ENCODE data around the gene MAP3K6. TPM values are rescaled to one million over a fixed set of nuclear protein-coding genes. Genes with fewer than 3 reads are reported as not detected.

MAP3K6 gene
- total and polyA plus RNA-seq, 2 donors (not counting 3 experiments of a cell fraction or from before 2014, with no cell fraction given), result 9.9 to 12.4 TPM

DNA sequence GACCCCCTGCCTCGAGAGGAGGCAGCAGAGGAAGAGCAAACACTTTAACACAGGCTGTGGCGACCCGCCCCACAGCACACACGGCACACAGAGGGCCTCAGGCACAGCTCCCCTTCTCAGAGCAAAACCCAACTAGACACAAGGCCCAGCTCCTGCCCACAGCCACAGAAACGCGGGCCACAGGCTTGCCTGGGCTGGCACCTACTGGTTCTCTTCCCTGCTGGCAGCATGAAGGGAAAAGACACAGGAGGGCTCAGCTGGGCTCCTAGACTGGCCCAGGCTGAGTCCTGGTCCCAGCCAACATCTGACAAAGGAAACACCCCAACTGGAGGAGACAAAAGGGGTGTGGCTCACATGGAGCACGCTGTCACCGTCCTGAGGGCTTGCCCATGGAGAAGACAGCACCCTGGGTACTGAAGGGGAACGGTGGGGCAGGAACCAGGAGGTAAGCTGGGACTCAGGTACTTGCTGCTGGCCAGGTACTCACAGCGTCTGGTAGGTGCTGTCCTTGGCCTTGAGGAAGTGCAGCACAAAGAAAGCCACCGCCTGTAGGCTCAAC is 12.9 kb upstream of the MAP3K6 start:
- Histone ChIP-seq H4K20me1 (replicated peaks; ENCODE audit: control insufficient read depth, extremely low read depth, insufficient read depth, low read length) (no peaks in the 10 kb centered on the region), H2AFZ (ENCODE audit: low read depth, low read length) (no peak overlapping the region)

DNA sequence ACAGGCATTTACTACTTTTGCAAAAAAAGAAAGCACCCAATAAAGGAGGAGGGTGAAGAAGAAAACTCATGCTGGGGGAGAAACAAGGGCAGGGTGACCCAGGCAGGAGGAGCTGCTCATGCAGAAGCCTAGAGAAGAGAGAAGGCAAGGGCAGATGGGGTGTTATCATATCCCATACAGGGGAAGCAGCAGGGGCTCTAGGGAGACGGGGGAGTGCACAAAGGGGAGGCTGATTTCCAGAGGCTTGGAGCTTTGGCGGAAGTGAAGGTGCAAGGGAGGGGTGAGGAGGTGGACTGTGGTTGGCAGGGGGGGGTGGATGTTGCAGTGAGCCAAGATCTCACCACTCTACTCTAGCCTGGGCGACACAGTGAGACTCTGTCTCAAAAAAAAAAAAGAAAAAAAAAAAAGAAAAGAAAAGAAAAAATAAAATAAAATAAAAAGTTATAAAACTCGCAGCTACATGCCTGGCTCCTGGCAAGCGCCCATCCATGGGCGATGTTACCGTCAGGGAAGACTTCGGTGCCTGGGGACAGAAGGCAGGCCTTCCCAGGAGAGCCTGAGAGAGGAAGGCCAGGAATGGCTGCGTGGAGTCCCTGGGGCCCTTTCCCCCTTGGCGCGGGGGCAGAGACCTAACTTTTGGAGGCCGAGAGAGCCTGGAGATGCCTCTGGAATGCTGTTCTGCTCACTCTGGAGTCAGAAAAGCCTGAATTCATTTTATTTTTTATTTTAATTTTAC is 11.2 kb upstream of the MAP3K6 start:
- FAIRE-seq, result no peak
- ChIA-PET CTCF (interaction anchor here (0.7 to 1.6 kb wide), 4 partner anchors 9 to 17 kb away, joined by 3 to 7 read pairs (median 3); partner anchors contain the start of gene MAP3K6), POLR2A (interaction anchor here (0.6 kb wide), 2 partner anchors 64 to 328 kb away, joined by 3 to 6 read pairs; no protein-coding TSS in a partner anchor)
- no peaks in the 10 kb centered on the region for H3K9me1 ChIP-seq (replicated peaks; ENCODE audit: control insufficient read depth, extremely low read depth, insufficient read depth, low read length)
- BruUV-seq (replicated peaks), result no TSS peak
- DNase-seq (ENCODE audit: low read depth, low spot score), result no peak
- no peaks in the 10 kb centered on the region for H4K20me1 ChIP-seq (replicated peaks; ENCODE audit: control insufficient read depth, extremely low read depth, insufficient read depth, low read length)
- dilution Hi-C loops (cut with MboI; ENCODE audit: extremely low pct_ligation_motif_present, low sequenced_read_pairs), result no loop called here
- H3K36me3 ChIP-seq (ENCODE audit: control insufficient read depth in 2 of 2, extremely low read depth in 1 of 2, insufficient read depth in 2 of 2, low read length in 2 of 2), result no peaks in the 10 kb centered on the region
- TF ChIP-seq EZH2 (IDR thresholded peaks at IDR 0.05; ENCODE audit: borderline replicate concordance, low read depth, low read length, severe bottlenecking), result no peak
- no peak for TF ChIP-seq POLR2AphosphoS5 (IDR thresholded peaks at IDR 0.05; ENCODE audit: insufficient read depth, low read depth, low read length)
- TF ChIP-seq POLR2A (IDR thresholded peaks at IDR 0.05; ENCODE audit: low read depth, low read length), result no peak
- no peak for TF ChIP-seq JUN (IDR thresholded peaks at IDR 0.05; ENCODE audit: borderline replicate concordance, insufficient read depth, insufficient read length, low read depth)
- TF ChIP-seq, protein P1, sequence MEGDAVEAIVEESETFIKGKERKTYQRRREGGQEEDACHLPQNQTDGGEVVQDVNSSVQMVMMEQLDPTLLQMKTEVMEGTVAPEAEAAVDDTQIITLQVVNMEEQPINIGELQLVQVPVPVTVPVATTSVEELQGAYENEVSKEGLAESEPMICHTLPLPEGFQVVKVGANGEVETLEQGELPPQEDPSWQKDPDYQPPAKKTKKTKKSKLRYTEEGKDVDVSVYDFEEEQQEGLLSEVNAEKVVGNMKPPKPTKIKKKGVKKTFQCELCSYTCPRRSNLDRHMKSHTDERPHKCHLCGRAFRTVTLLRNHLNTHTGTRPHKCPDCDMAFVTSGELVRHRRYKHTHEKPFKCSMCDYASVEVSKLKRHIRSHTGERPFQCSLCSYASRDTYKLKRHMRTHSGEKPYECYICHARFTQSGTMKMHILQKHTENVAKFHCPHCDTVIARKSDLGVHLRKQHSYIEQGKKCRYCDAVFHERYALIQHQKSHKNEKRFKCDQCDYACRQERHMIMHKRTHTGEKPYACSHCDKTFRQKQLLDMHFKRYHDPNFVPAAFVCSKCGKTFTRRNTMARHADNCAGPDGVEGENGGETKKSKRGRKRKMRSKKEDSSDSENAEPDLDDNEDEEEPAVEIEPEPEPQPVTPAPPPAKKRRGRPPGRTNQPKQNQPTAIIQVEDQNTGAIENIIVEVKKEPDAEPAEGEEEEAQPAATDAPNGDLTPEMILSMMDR (IDR thresholded peaks at IDR 0.05; ENCODE audit: extremely low read depth in 1 of 2, insufficient read depth in 1 of 2, low read depth in 1 of 2, low read length in 2 of 2), result no peak
- no peak for TF ChIP-seq MYC (IDR thresholded peaks at IDR 0.05; ENCODE audit: low read depth, low read length)
- TF ChIP-seq, protein P2, sequence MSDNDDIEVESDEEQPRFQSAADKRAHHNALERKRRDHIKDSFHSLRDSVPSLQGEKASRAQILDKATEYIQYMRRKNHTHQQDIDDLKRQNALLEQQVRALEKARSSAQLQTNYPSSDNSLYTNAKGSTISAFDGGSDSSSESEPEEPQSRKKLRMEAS (IDR thresholded peaks at IDR 0.05; ENCODE audit: insufficient read depth, insufficient read length), result no peak
- TF ChIP-seq GATA2 (IDR thresholded peaks at IDR 0.05; ENCODE audit: insufficient read depth, insufficient read length, low read depth, low read length), result no peak
- no peak for TF ChIP-seq FOS (IDR thresholded peaks at IDR 0.05; ENCODE audit: borderline replicate concordance, insufficient read depth, low read length)
- no peak overlapping the region for H3K27ac ChIP-seq (ENCODE audit: insufficient read depth, low read depth, low read length)
- H2AFZ ChIP-seq (ENCODE audit: low read depth, low read length), result no peak overlapping the region
- no peak overlapping the region for H3K9ac ChIP-seq (replicated peaks; ENCODE audit: extremely low read depth, insufficient read depth, low read length)
- H3K4me2 ChIP-seq (ENCODE audit: insufficient read depth, low read length), result no peak overlapping the region
- intact Hi-C loops (cut with micrococcal nuclease), result no loop called here
- H3K27me3 ChIP-seq (ENCODE audit: control insufficient read depth in 2 of 2, insufficient read depth in 2 of 2, low read length in 2 of 2), result peaks cover 0 to 3% of the 10 kb centered on the region in 2 experiments
- no peak overlapping the region for H3K4me3 ChIP-seq (replicated peaks in 1 of 3; ENCODE audit: insufficient read depth in 1 of 3, low read depth in 1 of 3, low read length in 3 of 3)
- no peaks in the 10 kb centered on the region for H3K79me2 ChIP-seq (ENCODE audit: control insufficient read depth, insufficient read depth, low read length)
- H3K4me1 ChIP-seq (ENCODE audit: control insufficient read depth, extremely low read depth, insufficient read depth, low read length), result no peaks in the 10 kb centered on the region
- no peaks in the 10 kb centered on the region for H3K9me3 ChIP-seq (replicated peaks; ENCODE audit: control insufficient read depth, insufficient read depth, low read length)

More for the DNA sequence above, 12.9 kb upstream of the MAP3K6 start:
- Histone ChIP-seq H3K9me1 (replicated peaks; ENCODE audit: control insufficient read depth, extremely low read depth, insufficient read depth, low read length) (no peaks in the 10 kb centered on the region), H3K79me2 (ENCODE audit: control insufficient read depth, insufficient read depth, low read length) (no peaks in the 10 kb centered on the region), H3K4me2 (ENCODE audit: insufficient read depth, low read length) (no peak overlapping the region), H3K9me3 (replicated peaks; ENCODE audit: control insufficient read depth, insufficient read depth, low read length) (no peaks in the 10 kb centered on the region), H3K36me3 (ENCODE audit: control insufficient read depth in 2 of 2, extremely low read depth in 1 of 2, insufficient read depth in 2 of 2, low read length in 2 of 2) (no peaks in the 10 kb centered on the region), H3K27ac (ENCODE audit: insufficient read depth, low read depth, low read length) (no peak overlapping the region), H3K4me3 (replicated peaks in 1 of 3; ENCODE audit: insufficient read depth in 1 of 3, low read depth in 1 of 3, low read length in 3 of 3) (no peak overlapping the region), H3K27me3 (ENCODE audit: control insufficient read depth in 2 of 2, insufficient read depth in 2 of 2, low read length in 2 of 2) (peaks cover 0 to 3% of the 10 kb centered on the region in 2 experiments), H3K9ac (replicated peaks; ENCODE audit: extremely low read depth, insufficient read depth, low read length) (no peak overlapping the region), H3K4me1 (ENCODE audit: control insufficient read depth, extremely low read depth, insufficient read depth, low read length) (no peaks in the 10 kb centered on the region)
- BruUV-seq (replicated peaks), result no TSS peak
- ChIA-PET CTCF (interaction anchor here (0.7 to 0.9 kb wide), 2 partner anchors 10 to 14 kb away, joined by 3 read pairs; no protein-coding TSS in a partner anchor), POLR2A (no interaction called here)
- dilution Hi-C loops (cut with MboI; ENCODE audit: extremely low pct_ligation_motif_present, low sequenced_read_pairs), result no loop called here
- DNase-seq (ENCODE audit: low read depth, low spot score) (no peak), FAIRE-seq (no peak)
- TF ChIP-seq MYC (IDR thresholded peaks at IDR 0.05; ENCODE audit: low read depth, low read length), result no peak
- TF ChIP-seq GATA2 (IDR thresholded peaks at IDR 0.05; ENCODE audit: insufficient read depth, insufficient read length, low read depth, low read length), result no peak
- intact Hi-C loops (cut with micrococcal nuclease), result no loop called here

All from endothelial cell of umbilical vein (primary cell).